ENCODE data around the gene TAS2R43. TPM values are rescaled to one million over a fixed set of nuclear protein-coding genes. Genes with fewer than 3 reads are reported as not detected.
"Not testable (repeated sequence)": the region's sequence is repeated elsewhere in the genome, so short reads cannot be mapped to it uniquely, and the experiment has no call there.

The TAS2R43 gene
- total RNA-seq, 1 experiment from 2014 or later: not detected

DNA sequence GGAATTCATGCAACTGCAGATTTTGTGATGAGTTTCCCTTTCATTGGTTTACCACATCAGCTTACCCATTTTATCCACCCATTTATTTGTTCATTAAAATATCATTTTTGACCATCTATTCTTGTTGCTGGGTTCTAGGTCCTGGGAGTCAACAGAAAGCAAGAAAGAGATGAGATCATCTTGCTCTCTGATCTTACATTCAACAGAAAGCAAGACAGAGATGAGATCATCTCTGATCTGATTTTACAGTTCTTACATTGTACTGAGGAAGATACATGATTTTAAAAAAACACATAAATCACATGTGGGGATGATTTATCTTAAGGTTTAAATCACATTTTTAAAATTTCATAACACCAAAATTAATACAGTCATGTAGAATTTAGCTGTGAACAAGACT is 32.3 kb downstream of the TAS2R43 start:
- peak; percentile 3 for DNase-seq (ENCODE audit: low read depth)

DNA sequence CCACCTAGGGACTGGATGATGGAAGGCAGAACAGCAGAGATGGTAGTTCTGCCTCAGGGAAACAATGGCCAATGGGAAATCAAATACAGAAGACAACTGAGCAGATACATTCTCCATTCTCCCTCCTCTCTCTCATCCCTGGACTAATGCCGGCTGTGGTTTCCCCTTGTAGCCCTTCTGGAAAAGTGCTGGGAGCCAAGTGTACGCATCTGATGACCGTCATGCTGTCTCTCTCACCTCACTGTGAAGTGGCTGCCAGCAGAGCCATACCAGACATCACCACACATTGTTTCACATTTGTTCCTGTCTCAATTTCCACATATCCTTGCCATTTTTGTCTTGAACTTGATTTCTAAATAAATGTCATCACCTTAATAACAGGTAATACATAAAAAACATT is 33.1 kb downstream of the TAS2R43 start:
- no peak for DNase-seq (ENCODE audit: low read depth)

DNA sequence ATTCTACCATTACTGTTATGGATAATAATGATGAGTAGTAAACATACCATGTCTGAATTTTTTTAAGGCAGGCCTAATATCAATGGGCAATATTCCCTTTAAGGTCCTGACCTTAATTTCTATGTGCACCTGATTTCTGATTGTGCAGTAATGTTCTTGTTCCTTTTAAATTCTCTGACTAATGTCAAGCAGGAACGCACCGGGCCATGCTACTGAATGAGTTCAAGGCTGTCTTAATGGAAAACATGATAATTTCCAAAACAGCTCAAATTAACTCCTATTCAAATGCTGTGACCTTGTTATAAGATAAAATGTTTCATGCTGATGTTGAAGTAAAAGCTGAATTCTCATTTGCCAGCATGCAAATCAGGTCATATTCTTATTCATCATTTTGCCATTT is 36.8 kb downstream of the TAS2R43 start:
- DNase-seq (ENCODE audit: low read depth): no peak

DNA sequence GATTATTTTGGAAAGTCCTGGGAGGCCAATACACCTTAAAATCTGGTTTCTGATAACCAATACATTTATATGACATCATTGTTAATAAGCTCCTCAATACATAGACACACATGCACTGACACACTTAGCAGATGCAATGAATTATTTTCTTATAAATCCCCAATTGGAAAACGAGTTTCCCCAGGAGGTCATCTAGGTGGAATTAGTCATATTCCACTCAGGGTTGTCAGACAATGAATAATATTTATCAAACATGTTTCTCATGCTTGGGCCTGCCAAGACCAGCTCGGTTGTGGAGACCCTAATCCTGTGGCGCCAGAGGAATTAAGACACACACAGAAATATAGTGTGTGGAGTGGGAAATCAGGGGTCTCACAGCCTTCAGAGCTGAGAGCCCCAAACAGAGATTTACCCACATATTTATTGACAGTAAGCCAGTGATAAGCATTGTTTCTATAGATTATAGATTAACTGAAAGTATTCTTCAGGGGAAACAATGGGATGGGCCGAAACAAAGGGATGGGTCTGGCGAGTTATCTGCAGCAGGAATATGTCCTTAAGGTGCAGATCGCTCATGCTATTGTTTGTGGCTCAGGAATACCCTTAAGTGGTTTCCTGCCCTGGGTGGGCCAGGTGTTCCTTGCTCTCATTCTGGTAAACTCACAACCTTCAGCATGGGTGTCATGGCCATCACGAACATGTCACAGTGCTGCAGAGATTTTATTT is 42.1 kb downstream of the TAS2R43 start:
- not testable (repeated sequence) for DNase-seq (ENCODE audit: low read depth)

DNA sequence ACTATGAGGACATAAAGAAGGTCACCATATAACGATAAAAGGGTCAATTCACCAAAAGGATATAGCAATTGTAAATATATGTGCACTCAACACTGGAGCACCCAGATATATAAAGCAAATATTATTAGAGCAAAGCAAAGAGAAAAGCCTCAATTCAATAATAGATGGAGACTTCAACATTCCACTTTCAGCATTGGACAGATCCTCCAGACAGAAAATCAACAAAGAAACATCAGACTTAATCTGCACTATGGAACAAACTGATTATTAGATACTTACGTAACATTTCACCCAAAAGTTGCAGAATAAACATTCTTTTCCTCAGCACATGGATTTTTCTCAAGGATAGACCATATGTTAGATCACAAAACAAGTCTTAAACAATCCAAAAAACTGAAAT is 50.7 kb downstream of the TAS2R43 start:
- DNase-seq (ENCODE audit: low read depth): not testable (repeated sequence)

Other genes starting within 250 kb of the TAS2R43 start
- not detected in 2 replicates for gene PRR4, start 242.8 kb downstream of the TAS2R43 start, total RNA-seq (2014; rRNA removed; shearing (Covaris generic))
- 3.6 and 14.5 TPM in 2 replicates for gene PRH1, start 208.1 kb downstream of the TAS2R43 start, total RNA-seq (2014; rRNA removed; shearing (Covaris generic))
- not detected in 2 replicates for gene TAS2R13, start 182.8 kb downstream of the TAS2R43 start, total RNA-seq (2014; rRNA removed; shearing (Covaris generic))
- gene PRH2, start 163.1 kb downstream of the TAS2R43 start, total RNA-seq (2014; rRNA removed; shearing (Covaris generic)): not detected in 2 replicates
- gene TAS2R14, start 153.1 kb downstream of the TAS2R43 start, total RNA-seq (2014; rRNA removed; shearing (Covaris generic)): 0.34 and 0.89 TPM in 2 replicates
- gene TAS2R50, start 105.4 kb downstream of the TAS2R43 start, total RNA-seq (2014; rRNA removed; shearing (Covaris generic)): 0.25 TPM in 1 of 2 replicates, not detected in the other
- 0.07 TPM in 1 of 2 replicates, not detected in the other for gene TAS2R20, start 94.0 kb downstream of the TAS2R43 start, total RNA-seq (2014; rRNA removed; shearing (Covaris generic))
- 0.22 TPM in 1 of 2 replicates, not detected in the other for gene TAS2R19, start 69.7 kb downstream of the TAS2R43 start, total RNA-seq (2014; rRNA removed; shearing (Covaris generic))
- gene TAS2R31, start 60.9 kb downstream of the TAS2R43 start, total RNA-seq (2014; rRNA removed; shearing (Covaris generic)): 0.12 and 0.27 TPM in 2 replicates
- gene TAS2R46, start 30.0 kb downstream of the TAS2R43 start, total RNA-seq (2014; rRNA removed; shearing (Covaris generic)): not detected in 2 replicates
- gene TAS2R30, start 42.3 kb upstream of the TAS2R43 start, total RNA-seq (2014; rRNA removed; shearing (Covaris generic)): 0.89 TPM in 1 of 2 replicates, not detected in the other
- gene SMIM10L1, start 78.9 kb upstream of the TAS2R43 start, total RNA-seq (2014; rRNA removed; shearing (Covaris generic)): 8.1 and 10.7 TPM in 2 replicates
- gene TAS2R42, start 94.6 kb upstream of the TAS2R43 start, total RNA-seq (2014; rRNA removed; shearing (Covaris generic)): not detected in 2 replicates
- gene PRB3, start 177.4 kb upstream of the TAS2R43 start, total RNA-seq (2014; rRNA removed; shearing (Covaris generic)): not detected in 2 replicates
- not detected in 2 replicates for gene PRB4, start 218.1 kb upstream of the TAS2R43 start, total RNA-seq (2014; rRNA removed; shearing (Covaris generic))

All from M059J (cell line).